Muscle of arm (tissue), 12 donors: ENCODE measurements around the gene MIAT. TPM values are rescaled to one million over a fixed set of nuclear protein-coding genes. Genes with fewer than 3 reads are reported as not detected.

ENCODE experiments used
- DNase-seq: peaks from one replicate; pipeline ENCODE4 v3.0.0-alpha.2; 2013
- polyA plus RNA-seq, 12 donors: library from polyadenylated mRNA; unstranded; fragments of 120-200 nt; gene quantifications; one replicate each; pipeline ENCODE4 v1.2.1, GENCODE V29; 2013; ENCODE audit not compliant: insufficient read length in 12 of 12

Gene MIAT
- polyA plus RNA-seq, 12 donors, result 0.08 to 7.3 (median 0.86) TPM; not detected in 1

DNA sequence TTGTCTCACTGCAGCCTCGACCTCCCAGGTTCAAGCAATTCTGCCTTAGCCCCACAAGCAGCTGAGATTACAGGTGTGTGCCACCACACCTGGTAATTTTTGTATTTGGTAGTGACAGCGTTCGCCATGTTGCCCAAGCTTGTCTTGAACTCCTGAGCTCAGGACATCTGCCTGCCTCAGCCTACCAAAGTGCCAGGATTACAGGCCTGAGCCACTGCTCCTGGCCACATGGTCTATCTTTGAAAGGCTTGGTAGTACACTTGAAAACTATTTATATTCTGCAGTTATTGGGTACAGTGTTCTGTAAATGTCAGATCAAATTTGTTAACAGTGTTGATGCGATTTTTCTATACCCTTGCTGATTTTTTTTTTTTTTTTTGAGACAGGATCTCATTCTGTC is 26.1 kb upstream of the MIAT start:
- no peak for DNase-seq

GRCh38 chr22:26632422-26633155 is 24.8 kb upstream of the MIAT start:
- no peak for DNase-seq

DNA sequence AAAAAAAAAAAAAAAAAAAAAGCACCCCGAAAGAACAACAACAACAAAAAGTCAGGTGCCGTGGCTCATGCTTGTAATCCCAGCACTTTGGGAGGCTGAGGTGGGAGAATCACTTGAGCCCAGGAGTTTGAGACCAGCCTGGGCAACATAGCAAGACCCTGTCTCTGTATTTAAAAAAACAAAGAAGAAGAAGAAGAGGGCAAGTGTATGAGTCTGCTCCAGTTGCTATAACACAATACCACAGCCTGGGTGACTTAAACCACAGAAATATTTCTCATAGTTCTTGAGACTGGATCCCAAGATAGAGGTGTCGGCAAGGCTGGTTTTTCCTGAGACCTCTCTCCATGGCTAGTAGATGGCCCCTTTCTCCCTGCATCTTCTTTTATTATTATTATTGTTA is 23.2 kb upstream of the MIAT start:
- DNase-seq, result no peak

GRCh38 chr22:26635117-26635516 is 22.3 kb upstream of the MIAT start:
- DNase-seq, result no peak

- no peak for DNase-seq
These were observed 21.1 kb upstream of the MIAT start for GRCh38 chr22:26636296-26636695.

DNA sequence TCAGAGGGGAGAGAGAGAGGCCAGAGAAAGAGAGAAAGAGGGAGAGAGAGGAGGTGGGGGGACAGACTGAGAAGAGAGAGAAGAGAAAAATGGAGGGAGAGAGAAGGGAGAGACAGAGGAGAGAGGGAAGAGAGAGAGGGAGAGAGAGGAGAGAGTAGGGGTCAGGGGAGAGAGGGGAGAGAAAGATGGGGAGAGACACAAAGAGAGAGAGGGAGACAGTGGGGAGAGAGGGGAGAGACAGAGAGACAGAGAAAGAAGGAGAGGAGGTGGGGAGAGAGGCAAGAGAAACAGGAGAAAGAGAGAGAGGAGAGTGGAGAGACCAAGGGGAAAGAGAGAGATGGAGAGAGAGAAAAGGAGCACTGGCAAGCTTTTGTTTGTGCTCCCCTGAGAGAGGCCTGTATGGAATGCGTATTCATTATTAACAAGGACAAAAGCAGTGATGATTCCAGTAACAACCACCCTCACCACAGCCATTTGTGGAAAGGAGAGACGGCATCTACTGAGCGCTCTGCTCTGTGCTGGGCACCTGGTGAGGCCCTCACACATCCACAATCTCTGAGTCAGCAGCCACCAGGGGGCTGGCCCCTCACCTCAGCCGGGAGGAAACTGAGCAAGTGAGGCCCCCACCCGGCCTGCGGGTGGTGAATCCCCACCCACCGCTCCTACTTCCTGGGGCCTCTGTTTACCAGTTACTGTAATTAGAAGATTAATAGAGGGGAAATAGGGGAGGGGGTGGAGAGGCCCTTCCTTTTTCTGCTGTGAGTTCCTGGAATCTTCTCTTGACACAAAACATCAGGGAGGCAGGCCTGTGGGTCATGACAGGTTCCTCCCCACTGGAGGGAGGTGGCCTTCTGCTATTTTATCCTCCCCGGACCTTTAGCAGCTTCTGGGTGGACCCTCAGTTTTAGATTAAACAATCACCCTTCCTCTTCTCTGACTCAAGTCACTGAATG is 14.6 kb upstream of the MIAT start:
- no peak for DNase-seq

GRCh38 chr22:26643418-26644100 is 13.8 kb upstream of the MIAT start:
- DNase-seq, result no peak

GRCh38 chr22:26646158-26646557 is 11.2 kb upstream of the MIAT start:
- no peak for DNase-seq

GRCh38 chr22:26648011-26648497 is 9.3 kb upstream of the MIAT start:
- no peak for DNase-seq

DNA sequence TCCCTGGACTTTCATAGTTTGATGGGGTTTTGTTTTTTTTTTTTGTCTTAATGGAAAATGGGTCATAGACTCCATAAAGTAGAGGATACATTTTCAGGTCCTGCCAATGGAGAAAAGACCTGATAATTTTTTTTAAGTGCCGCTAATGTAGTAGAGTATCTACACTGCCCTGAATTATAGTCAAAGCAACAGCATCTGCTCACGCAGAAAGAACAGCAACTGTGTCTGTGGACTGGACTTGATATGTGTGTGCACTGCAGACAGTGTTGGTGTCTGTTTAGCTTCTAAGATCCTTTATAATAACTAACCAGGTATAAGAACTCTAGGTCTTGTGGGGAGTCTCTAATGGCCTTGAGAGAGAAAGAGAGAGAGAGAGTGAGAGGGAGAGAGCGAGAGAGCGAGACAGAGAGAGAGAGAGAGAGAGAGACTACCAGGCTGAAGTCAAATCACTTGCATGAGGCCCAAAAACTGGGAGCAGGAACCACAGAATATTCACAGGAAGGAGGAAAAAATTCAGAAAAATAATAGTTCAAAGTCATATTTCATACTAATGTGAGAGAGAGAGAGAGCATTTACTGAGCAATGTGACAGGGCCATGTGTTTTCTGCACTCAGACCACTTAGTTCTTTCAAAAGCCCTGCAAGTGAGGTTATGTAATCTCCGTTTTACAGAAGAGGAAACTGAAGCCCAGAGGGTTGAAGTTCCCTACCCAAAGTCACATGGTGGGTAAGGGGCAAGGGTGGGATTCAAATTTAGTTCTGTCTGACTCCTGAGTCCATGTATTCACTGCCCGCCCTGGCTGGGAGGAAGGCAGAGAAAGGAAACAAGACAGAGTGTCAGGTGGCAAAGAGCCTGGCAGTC is 8.6 kb upstream of the MIAT start:
- DNase-seq, result no peak

GRCh38 chr22:26650722-26651421 is 6.5 kb upstream of the MIAT start:
- no peak for DNase-seq

GRCh38 chr22:26651815-26652214 is 5.6 kb upstream of the MIAT start:
- no peak for DNase-seq

DNA sequence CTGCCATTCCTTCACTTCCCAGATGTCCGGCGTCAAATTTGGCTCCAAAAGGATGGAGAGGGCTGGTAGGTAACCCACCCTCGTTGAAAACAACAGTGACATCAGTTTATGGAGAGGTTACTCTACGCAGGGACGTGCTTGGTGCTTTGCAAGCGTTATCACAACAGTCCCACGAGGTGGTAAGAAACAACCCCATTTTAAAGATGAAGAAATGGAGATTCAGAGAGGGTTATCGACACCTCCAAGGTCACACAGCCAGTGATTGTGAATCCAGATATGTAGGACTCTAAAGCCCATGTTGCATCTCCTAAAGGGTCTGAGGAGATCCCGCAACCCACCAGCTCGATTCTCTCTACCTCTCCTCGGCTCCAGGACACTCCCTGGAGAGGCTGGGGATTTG is 773 bp downstream of the MIAT start:
- no peak for DNase-seq

DNA sequence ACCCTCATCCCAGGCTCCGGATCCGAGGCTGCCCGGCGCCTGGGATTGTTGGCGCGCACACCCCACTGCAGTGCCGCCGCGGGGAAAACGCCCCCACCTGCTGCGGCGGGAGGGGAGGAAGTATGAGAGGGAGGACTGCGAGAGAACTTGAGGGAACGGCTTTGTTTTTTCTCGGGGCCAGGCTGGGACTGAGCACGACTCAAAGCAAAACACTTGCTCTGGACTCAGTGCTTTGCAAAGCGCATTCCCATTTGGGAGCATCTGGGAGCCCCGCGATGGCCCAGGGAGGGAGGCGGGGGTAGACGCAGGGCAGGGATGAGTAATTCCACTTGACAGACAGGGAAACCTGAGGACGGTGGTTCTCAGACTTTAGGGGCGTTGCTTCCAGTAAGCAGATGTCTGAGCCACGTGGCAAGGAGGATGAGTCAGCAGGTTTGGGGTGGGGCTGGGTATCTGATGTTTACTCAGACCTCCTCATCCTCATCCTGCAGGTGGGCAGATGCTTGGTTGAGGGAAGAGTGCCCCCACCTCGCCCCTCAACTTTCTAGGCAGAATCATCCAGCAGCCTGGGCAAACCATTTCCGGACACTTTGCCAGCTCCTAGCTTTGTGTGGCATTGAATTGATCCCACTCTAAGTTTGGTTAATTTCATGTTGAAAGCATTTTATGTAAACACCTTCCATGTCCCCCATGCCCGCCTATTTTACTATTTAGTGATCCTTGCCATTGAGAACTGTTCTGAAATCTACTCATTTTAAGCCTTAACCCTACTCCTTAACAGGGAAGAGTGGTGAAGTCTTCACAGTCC is 1.5 kb downstream of the MIAT start:
- DNase-seq, result no peak

DNA sequence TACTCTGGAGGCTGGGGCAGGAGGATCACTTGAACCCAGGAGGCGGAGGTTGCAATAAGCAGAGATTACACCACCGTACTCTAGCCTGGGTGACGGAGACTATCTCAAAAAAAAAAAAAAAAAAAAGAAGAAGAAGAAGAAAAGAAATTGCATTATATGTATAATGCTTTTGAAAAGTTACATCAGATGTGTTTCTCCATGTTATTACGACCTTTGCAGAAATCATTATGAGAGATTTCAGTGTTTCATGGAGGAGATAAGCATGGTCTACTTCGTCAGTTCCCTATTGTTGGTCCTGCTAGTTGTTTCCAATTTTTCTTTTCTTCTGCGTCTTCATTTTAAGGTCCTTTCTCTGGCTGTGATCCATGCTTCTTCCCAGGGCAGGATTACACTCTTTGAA is 3.0 kb downstream of the MIAT start:
- no peak for DNase-seq

GRCh38 chr22:26660961-26661578 is 3.7 kb downstream of the MIAT start:
- DNase-seq, result no peak

- no peak for DNase-seq
These were observed 4.8 kb downstream of the MIAT start for GRCh38 chr22:26662160-26662559.

- no peak for DNase-seq
These were observed 6.1 kb downstream of the MIAT start for GRCh38 chr22:26663374-26663923.

DNA sequence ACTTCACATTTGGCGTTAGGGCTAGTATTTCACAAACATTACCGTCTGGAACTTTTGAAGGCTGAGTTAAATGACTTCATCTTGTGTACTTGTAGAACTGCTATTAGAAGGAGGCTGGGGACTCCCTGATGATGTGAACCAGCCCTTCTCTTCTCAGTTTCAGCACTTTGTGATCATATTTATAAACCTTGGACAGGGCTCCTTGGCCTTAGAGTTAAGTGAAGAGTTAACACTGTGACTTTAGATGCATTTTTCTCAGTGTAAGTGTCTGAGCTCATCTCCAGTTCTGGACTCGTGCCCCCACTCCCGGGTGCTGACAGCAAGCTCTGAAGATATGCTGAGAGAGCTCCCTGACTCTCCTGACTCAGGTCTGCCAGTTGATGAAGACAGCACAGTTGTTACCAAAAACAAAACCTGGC is 8.4 kb downstream of the MIAT start:
- DNase-seq, result peak; percentile 36
